HG03432 (cell line): ENCODE measurements around the gene PIGB.
"Not testable (repeated sequence)": the region's sequence is repeated elsewhere in the genome, so short reads cannot be mapped to it uniquely, and the experiment has no call there.

Experiments
- ATAC-seq: cut with Tn5 transposase; IDR thresholded peaks from one replicate; pipeline ENCODE4 v1.9.1; 2021; ENCODE audit warnings: mild to moderate bottlenecking, moderate library complexity; ENCODE audit not compliant: unreplicated experiment

The PIGB gene

DNA sequence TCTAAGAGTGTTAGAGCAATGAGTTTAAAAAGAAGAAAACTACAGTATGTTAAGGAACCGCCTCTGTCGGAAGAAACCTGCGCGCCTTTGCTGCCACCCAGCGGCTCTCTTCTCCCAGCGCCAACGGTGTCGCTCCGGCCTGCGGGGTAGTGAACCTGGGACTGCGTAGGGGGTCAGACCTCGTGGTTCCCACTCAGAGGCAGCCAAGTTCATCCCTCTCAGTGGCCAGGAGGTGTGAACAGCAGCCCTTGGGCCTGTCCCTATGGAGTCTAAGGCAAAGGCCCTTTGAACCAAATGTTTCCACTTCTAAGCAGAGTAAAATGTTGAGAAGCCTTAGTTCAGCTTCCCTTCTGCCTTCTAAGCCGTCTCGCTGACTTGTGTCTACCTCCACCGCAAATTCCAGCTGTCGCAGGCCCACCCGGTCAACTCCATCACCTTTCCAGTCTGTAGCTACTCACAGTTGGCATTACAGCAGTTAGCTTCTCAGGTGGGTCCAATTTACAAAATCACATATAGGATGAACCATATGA, 28.4 kb upstream of the PIGB start:
- ATAC-seq, result peak; percentile 77

DNA sequence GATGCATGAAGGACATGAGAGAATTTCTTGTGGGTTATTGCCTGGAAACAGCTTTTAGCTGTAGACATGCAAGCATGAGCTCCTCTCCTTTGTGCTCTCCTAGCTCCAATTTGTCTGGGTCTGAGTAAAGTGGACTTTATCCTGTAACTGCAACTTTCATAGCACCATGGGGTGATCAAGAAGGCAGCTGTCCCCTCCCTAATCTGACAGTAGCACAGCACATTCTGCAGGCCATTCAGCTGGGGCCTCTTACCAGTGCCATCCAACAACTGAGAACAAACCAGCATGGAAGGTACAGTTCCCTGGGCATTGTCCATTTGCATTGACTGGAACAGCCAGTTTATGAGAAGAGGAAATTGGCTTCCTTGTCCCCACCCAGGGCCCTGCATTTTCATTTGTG, 21.7 kb upstream of the PIGB start:
- no peak for ATAC-seq

DNA sequence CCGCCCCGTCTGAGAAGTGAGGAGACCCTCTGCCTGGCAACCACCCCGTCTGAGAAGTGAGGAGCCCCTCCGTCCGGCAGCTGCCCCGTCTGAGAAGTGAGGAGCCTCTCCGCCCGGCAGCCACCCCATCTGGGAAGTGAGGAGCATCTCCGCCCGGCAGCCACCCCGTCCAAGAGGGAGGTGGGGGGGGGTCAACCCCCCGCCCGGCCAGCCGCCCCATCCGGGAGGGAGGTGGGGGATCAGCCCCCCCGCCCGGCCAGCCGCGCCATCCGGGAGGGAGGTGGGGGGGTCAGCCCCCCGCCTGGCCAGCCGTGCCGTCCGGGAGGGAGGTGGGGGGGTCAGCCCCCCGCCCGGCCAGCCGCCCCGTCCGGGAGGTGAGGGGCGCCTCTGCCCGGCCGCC, 16.2 kb upstream of the PIGB start:
- ATAC-seq, result not testable (repeated sequence)

DNA sequence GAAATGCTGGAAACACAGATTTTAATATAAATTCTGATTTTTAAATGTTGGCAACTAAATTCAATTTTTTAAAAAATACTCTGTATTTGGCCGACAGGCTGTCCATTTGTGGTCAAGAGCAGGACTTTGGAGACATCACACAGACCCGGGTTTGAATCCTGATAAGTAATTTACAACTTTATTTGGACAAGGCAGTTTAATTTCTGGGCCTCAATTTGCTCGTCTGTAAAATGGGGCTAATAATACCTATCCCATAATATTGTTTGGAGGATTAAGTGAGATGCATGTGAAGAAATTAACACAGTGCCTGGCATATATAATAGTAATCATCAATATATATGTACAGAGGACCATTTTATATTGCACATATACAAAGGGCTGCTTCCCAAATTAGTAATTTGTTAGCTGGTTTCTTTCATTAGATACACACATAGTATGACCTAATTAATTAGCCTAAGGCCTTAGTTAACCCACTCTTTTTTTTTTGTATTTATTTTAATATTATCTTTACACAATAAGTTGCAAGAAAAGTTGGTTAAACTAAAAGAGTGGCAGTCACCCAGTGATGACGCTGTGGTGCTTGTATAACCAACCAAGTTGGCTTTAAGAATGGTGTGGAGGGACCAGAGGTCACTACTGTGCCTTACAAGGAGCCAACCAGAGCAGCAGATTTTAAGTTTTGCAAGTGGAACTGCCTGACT, 665 bp downstream of the PIGB start:
- peak; percentile 46 for ATAC-seq

DNA sequence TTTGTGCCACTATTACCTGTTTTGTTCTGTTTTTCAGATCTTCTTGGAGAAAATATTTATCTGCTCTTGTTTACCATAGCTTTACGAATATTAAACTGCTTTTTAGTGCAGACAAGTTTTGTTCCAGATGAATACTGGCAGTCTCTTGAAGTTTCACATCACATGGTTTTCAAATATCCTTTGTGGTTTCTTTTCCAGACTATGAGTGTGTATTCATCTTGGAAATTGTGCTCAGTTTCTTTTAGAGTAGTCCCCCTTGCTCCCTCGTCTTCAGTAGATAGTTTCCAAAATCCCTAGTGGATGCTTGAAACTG, 1.2 kb downstream of the PIGB start:
- ATAC-seq, result no peak

DNA sequence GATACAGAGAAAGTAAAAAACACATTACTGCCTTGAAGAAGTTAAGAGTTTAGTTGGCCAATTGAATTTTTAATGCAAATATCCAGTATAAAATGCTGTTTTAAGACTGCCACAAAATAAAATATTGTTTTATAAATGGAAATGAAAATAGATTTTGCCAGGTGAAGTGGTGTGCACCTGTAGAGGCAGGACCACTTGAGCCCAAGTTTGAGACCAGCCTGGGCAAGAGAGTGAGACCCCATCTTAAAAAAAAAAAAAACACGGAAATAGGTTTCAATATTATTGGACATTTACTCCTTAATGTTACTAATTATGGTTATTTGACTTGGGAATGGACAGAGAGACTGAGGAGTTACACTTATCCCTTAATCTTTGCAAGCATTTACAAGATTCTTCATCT, 1.9 kb downstream of the PIGB start:
- ATAC-seq, result no peak

DNA sequence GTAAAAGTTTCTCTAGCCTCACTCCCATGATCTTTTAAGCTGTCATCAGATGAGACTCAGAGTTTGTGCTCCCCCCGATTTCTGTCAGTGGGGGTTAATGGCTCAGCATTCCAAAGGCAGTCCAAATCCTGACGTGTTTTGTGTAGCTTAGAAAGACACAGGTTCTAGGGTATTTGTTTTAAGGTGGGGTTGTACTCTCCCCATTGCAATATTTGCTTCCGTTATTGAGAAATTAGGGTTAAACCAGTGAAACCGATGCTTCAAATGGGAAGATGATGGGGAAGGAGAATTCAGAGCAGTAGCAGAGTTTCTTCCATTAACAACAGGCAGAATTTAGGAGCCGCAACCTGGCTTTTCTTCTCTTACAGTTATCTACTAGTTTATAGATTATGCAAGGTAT, 3.4 kb downstream of the PIGB start:
- no peak for ATAC-seq

DNA sequence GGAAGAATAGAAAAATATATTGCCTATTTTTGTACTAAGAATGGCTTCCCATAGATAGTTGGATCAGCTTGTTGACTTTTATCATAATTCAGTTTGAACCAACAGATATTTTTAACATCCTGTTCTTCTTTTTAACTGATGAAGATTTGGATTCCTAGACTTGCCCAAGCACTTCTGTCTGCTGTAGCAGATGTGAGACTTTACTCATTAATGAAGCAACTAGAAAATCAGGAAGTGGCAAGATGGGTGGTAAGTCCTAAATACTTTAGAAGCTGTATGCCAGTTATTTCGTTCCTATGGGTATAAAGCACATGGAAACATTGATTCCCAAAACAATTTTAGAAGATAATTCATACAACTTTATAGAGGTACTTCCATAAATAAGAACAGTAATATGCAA, 8.4 kb downstream of the PIGB start:
- no peak for ATAC-seq

DNA sequence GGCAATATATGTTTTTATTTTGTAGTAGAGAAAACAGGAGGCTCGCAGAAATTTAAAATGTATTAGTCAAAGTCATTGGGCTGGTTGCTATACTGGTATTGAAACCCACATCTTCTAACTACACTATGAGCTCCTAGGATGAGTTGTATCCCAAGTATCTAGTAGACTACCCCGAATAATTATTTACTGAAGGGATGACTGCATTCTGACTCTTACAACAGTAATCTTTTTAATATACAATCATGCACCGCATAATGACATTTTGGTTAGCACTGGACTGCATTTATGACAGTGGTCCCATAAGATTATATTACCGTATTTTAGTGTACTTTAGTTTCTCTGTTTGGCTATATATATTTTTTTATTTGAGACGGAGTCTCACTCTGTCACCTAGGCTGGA, 15.3 kb downstream of the PIGB start:
- no peak for ATAC-seq

DNA sequence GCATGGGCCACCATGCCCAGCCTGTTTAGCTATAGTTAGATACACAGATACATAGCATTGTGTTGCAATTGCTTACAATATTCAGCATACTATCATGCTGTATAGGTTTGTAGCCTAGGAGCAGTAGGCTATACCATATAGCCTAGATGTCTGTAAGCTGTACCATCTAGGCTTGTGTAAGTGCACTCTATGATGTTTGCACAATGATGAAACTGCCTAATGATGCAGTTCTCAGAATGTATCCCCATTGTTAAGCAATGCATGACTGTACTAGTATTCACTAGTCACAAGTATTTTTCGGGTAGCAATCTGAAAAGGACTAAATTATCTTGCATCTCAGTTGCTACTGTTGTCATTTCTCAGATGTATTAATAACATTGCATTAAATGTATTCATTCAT, 16.0 kb downstream of the PIGB start:
- no peak for ATAC-seq

DNA sequence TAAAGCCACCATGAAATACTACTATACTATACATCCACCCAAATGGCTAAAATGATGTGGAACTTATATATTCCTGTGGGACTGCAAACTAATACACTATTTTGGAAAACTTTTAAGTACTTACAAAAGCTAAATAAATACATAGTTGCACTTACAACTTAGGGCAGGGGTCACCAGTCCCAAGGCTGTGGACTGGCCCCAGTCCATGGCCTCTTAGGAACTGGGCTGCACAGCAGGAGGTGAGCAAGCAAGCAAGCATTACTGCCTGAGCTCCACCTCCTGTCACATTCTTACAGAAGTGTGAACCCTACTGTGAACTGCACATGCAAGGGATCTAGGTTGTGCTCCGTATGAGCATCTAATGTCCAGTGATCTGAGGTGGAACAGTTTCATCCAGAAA, 18.1 kb downstream of the PIGB start:
- no peak for ATAC-seq

DNA sequence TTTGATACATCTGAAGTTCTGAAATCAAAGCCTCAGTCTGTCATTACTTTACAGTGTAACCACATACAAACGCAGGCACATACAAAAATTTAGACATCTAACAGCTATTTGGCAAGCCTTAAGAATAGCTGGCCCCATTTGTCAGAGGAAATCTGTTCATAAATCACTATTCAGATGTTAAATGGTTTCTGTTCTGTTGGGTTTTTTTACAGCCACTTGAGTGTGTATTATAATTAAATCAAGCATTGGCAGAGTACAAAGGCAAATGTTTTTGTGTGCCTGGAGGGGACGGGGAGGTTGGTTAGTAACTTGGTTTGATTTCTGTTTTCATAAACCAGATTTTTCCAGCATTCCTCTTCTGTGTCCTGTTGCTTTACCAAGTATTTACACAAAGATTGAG, 24.1 kb downstream of the PIGB start:
- ATAC-seq, result no peak

DNA sequence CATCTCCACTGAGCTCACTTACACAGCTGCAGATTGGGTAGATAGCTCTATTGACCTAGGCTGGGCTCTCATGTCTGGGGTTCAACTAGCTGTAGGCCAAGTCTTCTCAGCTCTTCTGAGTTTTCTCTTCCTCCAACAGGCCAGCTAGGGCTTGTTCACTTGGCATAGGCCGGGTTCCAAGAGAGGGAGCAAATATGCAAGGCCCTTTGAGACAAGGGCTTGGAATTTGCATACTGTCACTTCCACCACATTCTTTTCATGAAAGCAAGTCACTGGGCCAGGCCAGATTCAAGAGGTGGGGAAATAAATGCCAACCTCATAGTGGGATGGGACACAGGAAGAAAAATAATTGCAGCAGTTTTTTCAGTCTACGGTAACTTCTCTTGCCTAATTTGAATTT, 25.2 kb downstream of the PIGB start:
- ATAC-seq, result no peak

DNA sequence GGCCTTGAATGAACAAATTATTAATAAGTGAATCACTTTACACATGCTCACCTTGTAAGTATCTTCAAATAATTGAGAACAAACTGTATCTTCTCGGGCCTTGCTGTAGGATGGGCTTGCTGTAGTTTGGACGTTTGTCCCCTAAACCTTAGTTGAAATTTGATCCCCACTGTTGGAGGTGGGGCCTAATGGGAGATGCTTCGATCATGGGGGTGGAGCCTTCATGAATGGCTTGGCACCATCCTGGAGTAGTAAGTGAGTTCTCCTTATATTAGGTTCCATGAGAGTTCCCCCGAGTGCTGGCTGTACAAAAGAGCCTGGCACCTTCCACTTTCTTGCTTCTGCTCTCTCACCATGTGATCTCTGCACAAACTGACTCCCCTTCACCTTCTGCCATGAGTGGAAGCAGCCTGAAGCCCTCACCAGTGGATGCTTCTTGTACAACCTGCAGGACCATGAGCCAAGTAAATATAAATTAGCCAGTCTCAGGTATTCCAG, 29.3 kb downstream of the PIGB start:
- no peak for ATAC-seq

DNA sequence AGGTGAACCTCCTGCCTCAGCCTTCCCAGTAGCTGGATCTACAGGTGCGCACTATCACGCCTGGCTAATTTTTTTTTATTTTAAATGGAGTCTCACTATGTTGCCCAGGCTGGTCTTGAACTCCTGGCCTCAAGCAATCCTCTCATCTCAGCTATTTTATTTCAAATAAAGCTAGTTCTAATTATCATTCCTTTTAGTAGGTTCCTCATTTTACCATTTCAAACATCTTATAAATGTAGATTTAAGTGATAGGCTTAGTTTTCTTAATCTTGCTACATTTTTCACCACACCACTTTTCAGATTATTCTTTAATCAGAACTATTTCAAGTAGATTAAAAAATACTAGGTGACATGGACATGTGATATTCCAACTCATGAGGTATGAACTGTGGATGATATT, 30.3 kb downstream of the PIGB start:
- ATAC-seq, result no peak

DNA sequence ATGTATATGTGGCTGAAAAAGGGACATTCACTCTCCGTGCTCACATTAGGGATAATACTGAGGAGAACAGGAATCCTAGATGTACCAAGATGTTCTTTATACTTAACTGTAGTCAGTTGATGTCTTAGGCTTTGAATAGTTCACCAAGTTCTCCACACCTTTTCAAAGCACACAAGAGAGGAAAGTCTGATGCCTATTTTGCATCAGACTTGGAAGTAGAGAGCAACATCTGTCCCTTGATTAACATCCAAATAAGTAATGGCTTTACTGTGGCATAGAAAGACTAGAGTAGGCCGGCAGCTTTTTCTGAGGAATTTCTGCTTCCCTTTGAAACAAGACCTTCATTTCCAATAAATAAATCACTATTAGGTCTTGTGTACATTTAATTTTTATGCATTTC, 34.0 kb downstream of the PIGB start:
- ATAC-seq, result no peak

DNA sequence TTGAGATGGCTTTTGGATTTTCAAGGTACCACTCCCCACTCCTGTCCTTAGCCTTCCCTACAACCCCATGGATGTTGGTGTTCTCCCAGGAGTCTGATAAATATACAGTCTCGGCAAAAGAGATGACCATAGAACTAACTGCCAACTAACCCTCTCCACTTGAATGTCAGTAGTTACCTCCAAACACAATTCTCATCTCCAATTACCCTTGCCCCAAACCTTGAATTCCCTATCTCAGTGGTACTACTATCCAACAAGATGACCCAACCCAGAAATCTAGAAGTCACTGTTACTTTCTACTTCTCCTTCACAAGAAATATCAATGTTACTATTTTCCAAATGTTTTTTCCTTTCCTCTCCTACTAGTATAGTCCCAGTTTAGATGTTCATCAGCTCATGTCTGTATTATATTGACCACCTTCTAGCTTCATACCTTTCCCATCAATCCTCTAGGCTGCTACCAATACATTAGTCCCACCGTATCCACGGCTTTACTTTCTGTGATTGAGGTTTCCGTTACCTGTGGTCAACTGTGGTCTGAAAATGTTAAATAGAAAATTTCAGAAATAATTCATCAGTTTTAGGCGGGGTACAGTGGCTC, 38.1 kb downstream of the PIGB start:
- no peak for ATAC-seq

DNA sequence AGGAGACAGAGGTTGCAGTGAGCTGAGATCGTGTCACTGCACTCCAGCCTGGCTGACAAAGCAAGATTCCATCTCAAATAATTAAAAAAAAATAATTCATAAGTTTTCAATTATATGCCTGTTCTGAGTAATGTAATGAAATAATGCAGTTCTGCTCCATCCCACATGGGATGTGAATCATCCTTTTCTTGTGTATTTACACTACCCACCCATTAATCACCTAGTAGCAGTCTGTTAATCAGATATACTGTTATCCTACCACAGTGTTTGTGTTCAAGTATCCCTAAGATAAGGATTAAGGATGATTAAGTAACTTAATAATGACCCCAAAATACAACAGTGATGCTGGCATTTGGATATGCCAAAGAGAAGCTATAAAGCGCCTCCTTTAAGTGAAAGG, 38.8 kb downstream of the PIGB start:
- ATAC-seq, result no peak

DNA sequence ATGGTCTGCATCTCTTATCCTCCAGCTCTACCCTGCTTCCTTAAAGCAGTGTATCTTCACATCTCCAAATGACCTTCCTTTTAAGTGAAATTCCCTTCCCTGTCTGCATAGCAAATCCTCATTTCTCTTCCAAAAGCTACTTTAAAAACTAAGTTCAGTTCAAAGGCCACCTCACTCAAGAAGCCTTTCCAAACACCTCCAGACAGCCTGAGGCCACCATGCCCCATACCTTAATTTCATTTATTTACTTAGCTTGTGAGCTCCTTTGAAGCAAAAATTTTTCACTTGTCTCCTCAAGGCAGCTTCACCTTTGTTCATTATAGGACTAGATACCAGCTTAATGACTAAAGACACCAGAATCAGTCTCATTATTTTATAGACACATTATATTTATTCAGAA, 39.4 kb downstream of the PIGB start:
- ATAC-seq, result no peak

DNA sequence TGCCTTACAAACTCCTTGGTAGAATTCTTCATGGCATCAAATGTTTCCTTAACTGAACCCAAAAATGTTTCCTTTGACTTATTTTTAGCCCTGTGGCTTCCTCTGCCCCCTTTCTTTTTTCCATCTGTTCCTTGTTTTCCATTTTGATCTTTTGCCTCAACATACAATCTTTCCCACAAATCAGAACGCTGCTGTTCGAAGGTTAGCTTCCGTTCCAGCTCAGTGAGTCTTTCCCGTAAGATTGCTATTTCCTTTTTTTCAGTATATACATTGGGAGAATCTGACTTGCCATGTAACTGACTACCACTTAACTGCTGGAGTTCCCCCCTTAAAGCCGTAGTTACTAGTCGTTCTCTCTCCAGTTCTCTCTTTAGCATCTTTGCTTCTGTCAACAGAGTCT, 41.2 kb downstream of the PIGB start:
- no peak for ATAC-seq

DNA sequence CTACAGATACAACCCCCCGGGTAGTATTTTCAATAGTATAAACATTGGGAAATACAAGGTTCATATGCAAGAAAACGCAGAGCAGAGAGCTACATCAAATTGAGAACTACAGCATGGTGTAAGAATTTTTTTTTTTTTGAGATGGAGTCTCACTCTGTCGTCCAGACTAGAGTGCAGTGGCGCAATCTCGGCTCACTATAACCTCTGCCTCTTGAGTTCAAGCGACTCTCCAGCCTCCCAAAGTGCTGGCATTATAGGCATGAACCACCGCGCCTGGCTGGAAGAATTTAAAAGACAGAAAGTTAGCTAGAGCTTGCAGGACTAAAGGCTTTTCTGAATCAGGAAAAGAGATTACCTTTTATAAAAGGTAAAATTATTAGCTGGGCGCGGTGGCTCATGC, 42.0 kb downstream of the PIGB start:
- no peak for ATAC-seq

DNA sequence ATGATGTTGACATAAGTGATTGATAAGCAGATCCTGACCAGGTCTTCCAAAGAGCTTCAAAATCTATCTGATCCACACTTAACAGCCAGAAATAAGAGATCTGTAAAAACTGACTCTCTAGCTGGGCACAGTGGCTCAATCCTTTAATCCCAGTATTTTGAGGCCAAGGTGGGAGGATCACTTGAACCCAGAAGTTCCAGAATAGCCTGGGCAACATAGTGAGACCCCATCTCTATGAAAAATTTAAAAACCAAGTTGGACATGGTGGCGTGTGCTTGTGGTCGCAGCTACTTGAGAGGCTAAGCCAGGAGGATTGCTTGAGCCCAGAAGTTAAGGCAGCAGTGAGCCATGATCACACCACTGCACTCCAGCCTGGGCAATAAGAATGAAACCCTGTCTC, 43.6 kb downstream of the PIGB start:
- no peak for ATAC-seq

DNA sequence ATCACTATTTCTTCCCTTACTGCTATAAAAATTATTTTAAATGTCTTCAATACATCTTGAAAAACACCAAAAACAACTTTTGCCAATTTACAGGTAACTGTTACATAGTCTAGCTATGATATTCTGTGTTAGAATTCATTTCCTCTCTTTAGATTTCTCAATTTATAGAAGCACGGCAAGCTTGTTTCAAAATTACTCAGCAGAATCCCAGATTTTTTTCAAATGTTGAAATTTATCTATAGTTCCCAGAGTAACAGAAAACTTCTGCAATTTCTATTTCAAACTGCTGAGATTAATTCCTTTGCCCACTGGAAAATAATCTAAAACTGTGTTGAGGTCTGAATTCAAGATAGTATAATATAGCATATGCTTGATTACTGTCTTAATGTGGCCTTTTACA, 48.0 kb downstream of the PIGB start:
- no peak for ATAC-seq
